GM21723 (cell line): ENCODE results near the gene UBE2V1.
"Not testable (repeated sequence)": the region's sequence is repeated elsewhere in the genome, so short reads cannot be mapped to it uniquely, and the experiment has no call there.

ENCODE experiments used
- ATAC-seq: cut with Tn5 transposase; IDR thresholded peaks from one replicate; pipeline ENCODE4 v1.9.1; 2021; ENCODE audit warnings: mild to moderate bottlenecking, moderate library complexity; ENCODE audit not compliant: unreplicated experiment

Gene UBE2V1

GRCh38 chr20:50066161-50066834 lies 46.7 kb downstream of the UBE2V1 start:
- no peak for ATAC-seq

GRCh38 chr20:50065325-50065615 lies 47.7 kb downstream of the UBE2V1 start:
- no peak for ATAC-seq

- not testable (repeated sequence) for ATAC-seq
Observed at GRCh38 chr20:50063763-50064162, 49.2 kb downstream of the UBE2V1 start.

GRCh38 chr20:50062006-50062838 lies 50.7 kb downstream of the UBE2V1 start:
- no peak for ATAC-seq

- no peak for ATAC-seq
Observed at GRCh38 chr20:50061151-50062005, 51.6 kb downstream of the UBE2V1 start.

- no peak for ATAC-seq
Observed at GRCh38 chr20:50058662-50059402, 54.1 kb downstream of the UBE2V1 start.

- no peak for ATAC-seq
Observed at GRCh38 chr20:50057714-50058053, 55.3 kb downstream of the UBE2V1 start.

GRCh38 chr20:50056951-50057713 lies 55.8 kb downstream of the UBE2V1 start:
- ATAC-seq: no peak

GRCh38 chr20:50056408-50056926 lies 56.5 kb downstream of the UBE2V1 start:
- no peak for ATAC-seq

- no peak for ATAC-seq
Observed at GRCh38 chr20:50055524-50056083, 57.3 kb downstream of the UBE2V1 start.

GRCh38 chr20:50054626-50055511 lies 58.1 kb downstream of the UBE2V1 start:
- ATAC-seq: no peak

- no peak for ATAC-seq
Observed at GRCh38 chr20:50054231-50054547, 58.8 kb downstream of the UBE2V1 start.

- ATAC-seq: no peak
Observed at GRCh38 chr20:50053362-50054230, 59.4 kb downstream of the UBE2V1 start.

GRCh38 chr20:50052550-50053361 lies 60.2 kb downstream of the UBE2V1 start:
- ATAC-seq: no peak

- no peak for ATAC-seq
Observed at GRCh38 chr20:50050660-50051308, 62.2 kb downstream of the UBE2V1 start.

- no peak for ATAC-seq
Observed at GRCh38 chr20:50050214-50050613, 62.7 kb downstream of the UBE2V1 start.
